Measurements from ENCODE around the gene CHRNB2. TPM values are rescaled to one million over a fixed set of nuclear protein-coding genes. Genes with fewer than 3 reads are reported as not detected.
A peak's percentile ranks its signal among the peaks of the same experiment; 100 is the strongest.

Gene CHRNB2
- total RNA-seq, 2 donors from 2014 or later: 0.18 to 0.55 TPM

DNA sequence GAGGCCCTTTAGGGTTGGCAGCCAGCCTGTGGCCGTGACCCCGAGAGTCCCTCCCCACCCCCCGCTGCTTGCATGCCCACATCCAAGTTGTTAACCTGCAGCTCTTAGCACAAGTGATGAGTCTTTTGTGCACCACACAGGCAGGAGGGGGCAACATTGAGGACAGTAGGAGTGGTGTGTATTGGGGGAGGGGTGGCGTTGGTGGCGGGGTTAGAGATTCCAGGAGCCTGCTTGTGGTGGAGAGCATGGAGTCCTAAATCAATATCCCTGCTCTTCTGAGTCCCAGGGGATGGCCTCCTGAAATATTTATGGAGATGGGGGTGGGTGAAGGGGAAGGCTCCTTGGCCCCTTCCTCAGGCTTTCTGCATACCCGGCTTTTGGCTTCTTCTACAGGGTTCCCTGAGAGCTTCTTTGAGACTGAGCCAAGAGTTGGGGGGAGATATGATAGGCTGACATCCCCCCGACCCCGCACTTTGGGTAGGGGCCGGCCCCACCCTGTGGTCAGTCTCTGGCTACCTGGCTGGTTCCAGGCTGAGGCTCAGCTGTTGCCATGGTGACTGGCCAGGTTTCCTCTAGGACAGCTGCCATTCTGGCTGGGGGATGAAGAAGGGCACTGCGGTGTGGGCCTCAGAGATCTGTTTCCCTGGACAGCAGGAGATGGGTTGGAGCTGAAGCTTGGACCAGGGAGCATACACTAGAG is 5.0 kb downstream of the CHRNB2 start:
- H3K9me3 ChIP-seq (ENCODE audit: control insufficient read depth, low read length): no peaks in the 10 kb centered on the region
- peaks cover 26% of the 10 kb centered on the region for H3K27me3 ChIP-seq (ENCODE audit: control insufficient read depth, insufficient read depth, low read length, poor library complexity, severe bottlenecking)
- peaks cover 9% of the 10 kb centered on the region for H3K36me3 ChIP-seq (ENCODE audit: control insufficient read depth, insufficient read depth, low read length)
- H3K27ac ChIP-seq (ENCODE audit: low read depth, low read length): no peak overlapping the region
- H3K4me3 ChIP-seq (ENCODE audit: low read length): no peak overlapping the region
- Mint-ChIP-seq H3K27ac (no peak overlapping the region), H3K27me3 (ENCODE audit: insufficient read depth) (peaks cover 29% of the 10 kb centered on the region), H3K4me1 (peaks cover 11% of the 10 kb centered on the region), H3K4me3 (no peak overlapping the region), H3K36me3 (ENCODE audit: low read depth) (no peaks in the 10 kb centered on the region), H3K9me3 (no peaks in the 10 kb centered on the region)
- DNase-seq: peak; percentile 67
- 87 to 89% methylated on average over 5 to 10 of the region's 10 CpGs for WGBS, 2 experiments (ENCODE audit: insufficient coverage in 1 of 2, insufficient read length in 1 of 2)
- TF ChIP-seq CTCF (conservative IDR thresholded peaks at IDR 0.05): no peak
- no peak overlapping the region for H3K9ac ChIP-seq (ENCODE audit: extremely low read depth, low read length, poor library complexity, severe bottlenecking)
- H3K4me1 ChIP-seq (ENCODE audit: control insufficient read depth, insufficient read depth, low read length): peaks cover 7% of the 10 kb centered on the region

DNA sequence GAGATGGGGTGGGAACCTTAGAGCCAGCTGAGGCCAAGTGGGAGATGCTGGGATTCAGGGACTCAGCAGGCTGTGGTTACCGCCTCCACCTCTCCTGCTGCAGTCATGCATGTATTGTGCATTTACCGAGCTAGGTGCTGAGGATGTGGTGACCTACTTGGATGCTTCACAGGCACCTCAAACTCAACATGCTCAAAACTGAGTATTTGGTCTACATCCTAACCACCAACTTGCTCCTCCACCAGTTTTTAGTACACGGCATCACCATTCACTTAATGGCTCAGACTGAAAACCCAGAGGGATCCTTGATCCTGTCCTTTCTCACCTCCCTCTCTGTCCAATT is 5.6 kb downstream of the CHRNB2 start:
- no peak for TF ChIP-seq CTCF (conservative IDR thresholded peaks at IDR 0.05)
- Mint-ChIP-seq H3K27ac (no peak overlapping the region), H3K27me3 (ENCODE audit: insufficient read depth) (peaks cover 26% of the 10 kb centered on the region), H3K4me3 (no peak overlapping the region), H3K4me1 (peaks cover 8% of the 10 kb centered on the region), H3K9me3 (no peaks in the 10 kb centered on the region), H3K36me3 (ENCODE audit: low read depth) (peaks cover under 1% of the 10 kb centered on the region)
- no peak overlapping the region for H3K4me3 ChIP-seq (ENCODE audit: low read length)
- H3K27ac ChIP-seq (ENCODE audit: low read depth, low read length): no peak overlapping the region
- no peak overlapping the region for H3K9ac ChIP-seq (ENCODE audit: extremely low read depth, low read length, poor library complexity, severe bottlenecking)
- 80 to 92% methylated on average over 2 to 3 of the region's 3 CpGs for WGBS, 2 experiments (ENCODE audit: insufficient coverage in 1 of 2, insufficient read length in 1 of 2)
- peaks cover 7% of the 10 kb centered on the region for H3K4me1 ChIP-seq (ENCODE audit: control insufficient read depth, insufficient read depth, low read length)
- no peaks in the 10 kb centered on the region for H3K9me3 ChIP-seq (ENCODE audit: control insufficient read depth, low read length)
- peaks cover 24% of the 10 kb centered on the region for H3K27me3 ChIP-seq (ENCODE audit: control insufficient read depth, insufficient read depth, low read length, poor library complexity, severe bottlenecking)
- no peak for DNase-seq
- H3K36me3 ChIP-seq (ENCODE audit: control insufficient read depth, insufficient read depth, low read length): peaks cover 12% of the 10 kb centered on the region

DNA sequence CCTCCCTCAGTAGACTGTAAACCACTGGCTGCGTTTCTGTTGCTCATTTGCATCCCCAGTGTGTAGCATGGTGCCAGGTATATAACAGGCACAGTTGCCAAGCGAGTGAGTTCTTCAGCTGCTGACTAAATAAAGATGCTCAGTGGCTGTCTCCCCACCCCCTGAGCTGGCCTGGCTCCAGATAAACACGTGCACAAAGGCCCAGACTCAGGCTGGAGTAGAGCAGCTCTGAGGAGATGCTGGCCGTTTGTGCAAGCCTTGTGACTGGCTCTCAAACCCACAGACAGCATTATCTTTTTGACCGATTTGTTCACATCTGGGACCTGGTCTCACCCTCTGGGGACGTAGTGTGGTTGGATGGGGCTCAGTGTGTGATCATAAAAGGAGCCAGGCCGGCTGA is 7.1 kb downstream of the CHRNB2 start:
- Mint-ChIP-seq H3K27ac (no peak overlapping the region), H3K9me3 (no peaks in the 10 kb centered on the region), H3K4me1 (peaks cover 7% of the 10 kb centered on the region), H3K4me3 (no peak overlapping the region), H3K36me3 (ENCODE audit: low read depth) (peaks cover 16% of the 10 kb centered on the region), H3K27me3 (ENCODE audit: insufficient read depth) (peaks cover 14% of the 10 kb centered on the region)
- Histone ChIP-seq H3K36me3 (ENCODE audit: control insufficient read depth, insufficient read depth, low read length) (peaks cover 28% of the 10 kb centered on the region), H3K4me1 (ENCODE audit: control insufficient read depth, insufficient read depth, low read length) (peaks cover 7% of the 10 kb centered on the region), H3K9ac (ENCODE audit: extremely low read depth, low read length, poor library complexity, severe bottlenecking) (no peak overlapping the region), H3K27me3 (ENCODE audit: control insufficient read depth, insufficient read depth, low read length, poor library complexity, severe bottlenecking) (peaks cover 9% of the 10 kb centered on the region), H3K9me3 (ENCODE audit: control insufficient read depth, low read length) (no peaks in the 10 kb centered on the region), H3K27ac (ENCODE audit: low read depth, low read length) (no peak overlapping the region), H3K4me3 (ENCODE audit: low read length) (no peak overlapping the region)
- no peak for TF ChIP-seq CTCF (conservative IDR thresholded peaks at IDR 0.05)
- 60 to 79% methylated on average over 4 to 6 of the region's 7 CpGs for WGBS, 2 experiments (ENCODE audit: insufficient coverage in 1 of 2, insufficient read length in 1 of 2)
- DNase-seq: peak; percentile 42
